Ascending aorta (tissue), 2 donors: ENCODE results near the gene KCNH1. TPM values are rescaled to one million over a fixed set of nuclear protein-coding genes. Genes with fewer than 3 reads are reported as not detected.
"Not testable (repeated sequence)": the region's sequence is repeated elsewhere in the genome, so short reads cannot be mapped to it uniquely, and the experiment has no call there.

Experiments used
- DNase-seq, 2 donors: peaks; one replicate each; pipeline ENCODE4 v3.0.0-alpha.2; 2019; ENCODE audit warnings: low spot score in 2 of 2
- H3K27ac ChIP-seq, 2 donors: fragments of 200-600 bp; sonication (generic); one replicate each; pipeline ENCODE4 v1.5.1; 2016 to 2017; ENCODE audit warnings: mild to moderate bottlenecking in 1 of 2
- H3K27me3 ChIP-seq: fragments of 200-600 bp; sonication (generic); one replicate; pipeline ENCODE4 v1.5.1; 2017
- H3K36me3 ChIP-seq, 2 donors: fragments of 200-600 bp; sonication (generic); one replicate each; pipeline ENCODE4 v1.5.1; 2016
- H3K4me1 ChIP-seq, 2 donors: fragments of 200-600 bp; sonication (generic); one replicate each; pipeline ENCODE4 v1.5.1; 2016 to 2017; ENCODE audit warnings: mild to moderate bottlenecking in 1 of 2
- H3K4me3 ChIP-seq, 2 donors: fragments of 200-600 bp; sonication (generic); one replicate each; pipeline ENCODE4 v1.5.1; 2016 to 2017; ENCODE audit warnings: mild to moderate bottlenecking in 1 of 2
- H3K9me3 ChIP-seq, 2 donors: fragments of 200-600 bp; sonication (generic); one replicate each; pipeline ENCODE4 v1.5.1; 2016
- intact Hi-C: fragments of 100-400 bp; cut with DNase I; formaldehyde crosslinking; loops from one replicate; pipeline ENCODE4 v1.15.1; 2023
- total RNA-seq: library from RNA; depleted of rRNA; stranded (reverse); fragments of >200 nt; gene quantifications from one replicate; pipeline ENCODE4 v1.1.0, GENCODE V29; 2016
- TF ChIP-seq, protein P1 (sequence below), 3 experiments: fragments of 200-600 bp in 2 of 3; fragments of 450-650 bp in 1 of 3; sonication (generic) in 2 of 3; IDR thresholded peaks; one replicate each; pipeline ENCODE4 v1.5.1; 2016 to 2019; ENCODE audit warnings: antibody characterized with exemption in 3 of 3, mild to moderate bottlenecking in 1 of 3, moderate library complexity in 1 of 3

Gene KCNH1
- total RNA-seq, 1 donor from 2014 or later: not detected

DNA sequence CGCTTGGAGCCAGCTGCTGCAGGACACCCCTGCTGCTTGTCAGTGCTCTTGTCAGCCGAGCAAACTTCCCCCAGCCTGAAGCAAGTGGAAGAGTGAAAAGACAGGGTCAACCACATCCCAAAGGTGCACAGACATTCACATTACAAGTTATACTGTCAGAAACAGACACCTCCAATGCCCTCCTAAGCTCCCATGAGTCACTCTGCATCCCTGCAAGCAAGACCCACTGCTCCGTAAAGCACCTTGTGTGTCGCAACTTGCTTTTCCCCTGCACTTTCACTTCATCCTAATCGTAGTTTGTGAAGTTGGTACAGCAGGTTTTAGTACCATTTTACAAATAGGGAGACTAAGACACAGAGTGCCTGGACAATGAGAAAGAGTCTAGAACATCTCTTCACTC lies 51.1 kb downstream of the KCNH1 start:
- TF ChIP-seq, protein P1, sequence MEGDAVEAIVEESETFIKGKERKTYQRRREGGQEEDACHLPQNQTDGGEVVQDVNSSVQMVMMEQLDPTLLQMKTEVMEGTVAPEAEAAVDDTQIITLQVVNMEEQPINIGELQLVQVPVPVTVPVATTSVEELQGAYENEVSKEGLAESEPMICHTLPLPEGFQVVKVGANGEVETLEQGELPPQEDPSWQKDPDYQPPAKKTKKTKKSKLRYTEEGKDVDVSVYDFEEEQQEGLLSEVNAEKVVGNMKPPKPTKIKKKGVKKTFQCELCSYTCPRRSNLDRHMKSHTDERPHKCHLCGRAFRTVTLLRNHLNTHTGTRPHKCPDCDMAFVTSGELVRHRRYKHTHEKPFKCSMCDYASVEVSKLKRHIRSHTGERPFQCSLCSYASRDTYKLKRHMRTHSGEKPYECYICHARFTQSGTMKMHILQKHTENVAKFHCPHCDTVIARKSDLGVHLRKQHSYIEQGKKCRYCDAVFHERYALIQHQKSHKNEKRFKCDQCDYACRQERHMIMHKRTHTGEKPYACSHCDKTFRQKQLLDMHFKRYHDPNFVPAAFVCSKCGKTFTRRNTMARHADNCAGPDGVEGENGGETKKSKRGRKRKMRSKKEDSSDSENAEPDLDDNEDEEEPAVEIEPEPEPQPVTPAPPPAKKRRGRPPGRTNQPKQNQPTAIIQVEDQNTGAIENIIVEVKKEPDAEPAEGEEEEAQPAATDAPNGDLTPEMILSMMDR (IDR thresholded peaks at IDR 0.05): no peak
- DNase-seq: no peak
- no peaks in the 10 kb centered on the region for H3K27me3 ChIP-seq
- H3K9me3 ChIP-seq: no peaks in the 10 kb centered on the region
- H3K36me3 ChIP-seq: no peaks in the 10 kb centered on the region
- no peak overlapping the region for H3K27ac ChIP-seq
- intact Hi-C loops: no loop called here
- no peaks in the 10 kb centered on the region for H3K4me1 ChIP-seq
- no peak overlapping the region for H3K4me3 ChIP-seq

DNA sequence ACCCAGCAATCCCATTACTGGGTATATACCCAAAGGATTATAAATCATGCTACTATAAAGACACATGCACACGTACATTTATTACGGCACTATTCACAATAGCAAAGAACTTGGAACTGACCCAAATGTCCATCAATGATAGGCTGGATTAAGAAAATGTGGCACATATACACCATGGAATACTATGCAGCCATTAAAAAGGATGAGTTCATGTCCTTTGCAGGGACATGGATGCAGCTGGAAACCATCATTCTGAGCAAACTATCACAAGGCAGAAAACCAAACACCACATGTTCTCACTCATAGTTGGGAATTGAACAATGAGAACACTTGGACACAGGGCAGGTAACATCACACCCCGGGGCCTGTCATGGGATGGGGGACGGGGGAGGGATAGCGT lies 52.5 kb downstream of the KCNH1 start:
- DNase-seq, H3K36me3 ChIP-seq, H3K4me3 ChIP-seq, intact Hi-C loops, H3K27ac ChIP-seq, H3K27me3 ChIP-seq, H3K4me1 ChIP-seq, H3K9me3 ChIP-seq: not testable (repeated sequence)

DNA sequence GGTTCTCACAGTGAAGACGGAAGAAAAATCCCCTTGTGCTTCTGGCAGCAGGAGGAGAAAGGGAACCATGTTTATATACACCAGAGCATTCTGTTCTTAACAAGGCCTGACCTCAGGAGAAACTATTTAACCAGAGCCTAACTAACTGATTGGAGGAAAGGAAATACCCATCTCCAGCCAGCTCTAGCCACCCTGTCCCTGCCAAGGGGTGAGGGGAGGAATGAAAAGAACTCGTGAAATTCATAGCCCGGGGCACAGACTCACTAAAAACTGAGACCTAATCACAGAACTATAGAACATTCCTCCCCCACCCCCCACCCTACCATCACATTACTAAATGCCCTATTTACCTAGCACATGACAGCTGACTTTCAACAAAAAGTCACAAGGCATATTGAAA lies 65.0 kb downstream of the KCNH1 start:
- no peaks in the 10 kb centered on the region for H3K9me3 ChIP-seq
- no peak overlapping the region for H3K27ac ChIP-seq
- TF ChIP-seq, protein P1 (IDR thresholded peaks at IDR 0.05): no peak
- H3K36me3 ChIP-seq: no peaks in the 10 kb centered on the region
- no peaks in the 10 kb centered on the region for H3K27me3 ChIP-seq
- intact Hi-C loops: no loop called here
- no peak for DNase-seq
- no peak overlapping the region for H3K4me3 ChIP-seq
- H3K4me1 ChIP-seq: no peaks in the 10 kb centered on the region

DNA sequence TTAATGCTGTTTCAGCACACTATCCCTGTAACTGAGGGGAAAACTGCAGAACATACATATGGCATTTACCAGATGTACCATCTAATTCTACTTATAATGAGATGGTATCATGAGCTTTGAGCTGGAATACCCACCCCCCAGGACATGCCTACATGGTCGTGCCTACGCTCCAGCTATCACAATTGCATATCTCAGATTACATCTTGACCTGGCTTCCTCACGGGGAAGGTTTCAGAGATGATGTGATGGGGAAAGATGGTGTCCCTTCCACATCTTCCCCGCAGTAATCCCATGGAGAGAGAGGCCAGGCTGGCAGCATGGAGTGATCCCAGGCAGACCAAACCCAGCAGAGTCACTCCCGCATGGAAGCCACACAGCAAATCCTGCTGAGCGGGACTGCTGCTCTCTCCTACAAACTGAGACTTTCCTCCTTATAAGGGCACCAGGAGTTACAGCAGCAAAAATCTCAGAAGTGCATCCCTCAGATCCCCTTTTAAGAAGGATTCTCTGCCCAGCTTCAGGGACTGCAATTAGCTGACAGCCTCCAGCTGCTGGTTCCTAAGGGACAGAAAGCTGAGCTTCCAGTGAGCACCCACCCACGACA lies 67.1 kb downstream of the KCNH1 start:
- H3K4me1 ChIP-seq: no peaks in the 10 kb centered on the region
- no peak for DNase-seq
- H3K4me3 ChIP-seq: no peak overlapping the region
- no peak overlapping the region for H3K27ac ChIP-seq
- intact Hi-C loops: no loop called here
- H3K27me3 ChIP-seq: no peaks in the 10 kb centered on the region
- no peaks in the 10 kb centered on the region for H3K36me3 ChIP-seq
- no peaks in the 10 kb centered on the region for H3K9me3 ChIP-seq
- TF ChIP-seq, protein P1 (IDR thresholded peaks at IDR 0.05): no peak

DNA sequence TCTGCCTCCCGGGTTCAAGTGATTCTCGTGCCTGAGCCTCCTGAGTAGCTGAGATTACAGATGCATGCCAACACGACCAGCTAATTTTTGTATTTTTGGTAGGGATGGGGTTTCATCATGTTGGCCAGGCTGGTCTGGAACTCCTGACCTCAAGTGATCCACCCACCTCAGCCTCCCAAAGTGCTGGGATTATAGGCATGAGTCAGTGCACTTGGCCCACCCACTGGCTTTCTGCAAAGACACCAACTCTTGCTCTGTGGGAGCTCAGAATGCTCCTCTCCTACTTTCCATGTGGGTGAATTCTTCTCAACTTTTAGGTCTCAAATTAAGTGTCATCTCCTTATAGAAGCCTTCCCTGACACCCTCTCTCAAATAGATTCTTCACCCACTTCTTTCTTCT lies 92.1 kb downstream of the KCNH1 start:
- H3K4me1 ChIP-seq, H3K27me3 ChIP-seq, H3K4me3 ChIP-seq, H3K36me3 ChIP-seq, H3K9me3 ChIP-seq, H3K27ac ChIP-seq, intact Hi-C loops, DNase-seq: not testable (repeated sequence)

DNA sequence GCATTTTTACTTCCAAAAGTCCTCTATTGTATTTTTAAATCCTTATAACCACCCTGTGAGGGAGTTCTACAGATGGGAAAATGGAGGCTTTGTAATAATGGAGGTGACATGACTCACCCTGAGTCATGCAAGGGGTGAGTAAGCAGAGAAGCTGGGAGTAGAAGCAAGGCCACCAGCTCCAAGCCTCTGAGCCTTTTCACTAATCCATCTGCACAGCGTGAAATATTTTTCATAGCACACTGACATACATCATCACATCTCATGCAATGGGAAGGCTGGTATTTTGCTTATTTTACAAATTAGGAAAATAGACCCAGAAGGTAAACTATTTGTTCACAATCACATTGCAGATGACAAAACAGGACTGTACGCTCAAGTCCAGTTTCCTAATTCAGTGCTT lies 96.9 kb downstream of the KCNH1 start:
- Histone ChIP-seq H3K4me1 (no peaks in the 10 kb centered on the region), H3K4me3 (no peak overlapping the region), H3K9me3 (no peaks in the 10 kb centered on the region), H3K27me3 (no peaks in the 10 kb centered on the region), H3K27ac (no peak overlapping the region), H3K36me3 (no peaks in the 10 kb centered on the region)
- DNase-seq: no peak
- intact Hi-C loops: no loop called here
- TF ChIP-seq, protein P1 (IDR thresholded peaks at IDR 0.05): no peak
